Gastrocnemius medialis (tissue), 4 donors: ENCODE results near the gene OPCML.

Source experiments
- POLR2A ChIP-seq, 2 donors: fragments of 450-650 bp; IDR thresholded peaks; one replicate each; pipeline ENCODE4 v1.6.1; 2017; ENCODE audit warnings: antibody characterized with exemption in 2 of 2, mild to moderate bottlenecking in 2 of 2, moderate library complexity in 2 of 2
- TF ChIP-seq, protein P1 (sequence below), 5 experiments: fragments of 450-650 bp in 3 of 5; fragments of 200-600 bp in 2 of 5; sonication (generic) in 2 of 5; IDR thresholded peaks in 4 of 5; conservative IDR thresholded peaks in 1 of 5; 1 replicate in 4 of 5; 2 replicates in 1 of 5; pipeline ENCODE4 v1.5.1; 2016 to 2019; ENCODE audit warnings: antibody characterized with exemption in 5 of 5, mild to moderate bottlenecking in 3 of 5, moderate library complexity in 3 of 5

GRCh38 chr11:132631989-132632388, 900.3 kb downstream of the OPCML start:
- TF ChIP-seq, protein P1, sequence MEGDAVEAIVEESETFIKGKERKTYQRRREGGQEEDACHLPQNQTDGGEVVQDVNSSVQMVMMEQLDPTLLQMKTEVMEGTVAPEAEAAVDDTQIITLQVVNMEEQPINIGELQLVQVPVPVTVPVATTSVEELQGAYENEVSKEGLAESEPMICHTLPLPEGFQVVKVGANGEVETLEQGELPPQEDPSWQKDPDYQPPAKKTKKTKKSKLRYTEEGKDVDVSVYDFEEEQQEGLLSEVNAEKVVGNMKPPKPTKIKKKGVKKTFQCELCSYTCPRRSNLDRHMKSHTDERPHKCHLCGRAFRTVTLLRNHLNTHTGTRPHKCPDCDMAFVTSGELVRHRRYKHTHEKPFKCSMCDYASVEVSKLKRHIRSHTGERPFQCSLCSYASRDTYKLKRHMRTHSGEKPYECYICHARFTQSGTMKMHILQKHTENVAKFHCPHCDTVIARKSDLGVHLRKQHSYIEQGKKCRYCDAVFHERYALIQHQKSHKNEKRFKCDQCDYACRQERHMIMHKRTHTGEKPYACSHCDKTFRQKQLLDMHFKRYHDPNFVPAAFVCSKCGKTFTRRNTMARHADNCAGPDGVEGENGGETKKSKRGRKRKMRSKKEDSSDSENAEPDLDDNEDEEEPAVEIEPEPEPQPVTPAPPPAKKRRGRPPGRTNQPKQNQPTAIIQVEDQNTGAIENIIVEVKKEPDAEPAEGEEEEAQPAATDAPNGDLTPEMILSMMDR (IDR thresholded peaks at IDR 0.05 in 4 of 5, conservative IDR thresholded peaks at IDR 0.05 in 1 of 5), result no peak
- no peak for TF ChIP-seq POLR2A (IDR thresholded peaks at IDR 0.05)
